Motor neuron (in vitro differentiated cells): Measurements from ENCODE around the gene BTBD7. TPM values are rescaled to one million over a fixed set of nuclear protein-coding genes. Genes with fewer than 3 reads are reported as not detected.
A peak's percentile ranks its signal among the peaks of the same experiment; 100 is the strongest.
"Not testable (repeated sequence)": the region's sequence is repeated elsewhere in the genome, so short reads cannot be mapped to it uniquely, and the experiment has no call there.

Source experiments
- ATAC-seq, 8 experiments: fragments of 200-7000 bp; cut with Tn5 transposase; replicated peaks in 6 of 8; 2 replicates each; pipeline ENCODE4 v1.8.0; 2021; ENCODE audit warnings: mild to moderate bottlenecking in 8 of 8, moderate library complexity in 8 of 8
- H3K27ac ChIP-seq, 2 donors: fragments of 250-450 bp; sonication (Bioruptor Pico); 2 replicates each; pipeline ENCODE4 v1.9.0; 2021; ENCODE audit warnings: antibody characterized with exemption in 2 of 2, mild to moderate bottlenecking in 2 of 2, moderate library complexity in 1 of 2
- H3K4me1 ChIP-seq, 2 donors: fragments of 250-450 bp; sonication (Bioruptor Pico); replicated peaks in 1 of 2; 2 replicates each; pipeline ENCODE4 v1.6.1; 2021; ENCODE audit warnings: antibody characterized with exemption in 2 of 2, mild to moderate bottlenecking in 2 of 2, moderate library complexity in 1 of 2
- H3K4me3 ChIP-seq, 5 donors: fragments of 250-450 bp; sonication (Bioruptor Pico); 2 replicates each; pipeline ENCODE4 v1.9.0; 2021; ENCODE audit warnings: antibody characterized with exemption in 5 of 5, mild to moderate bottlenecking in 5 of 5, moderate library complexity in 4 of 5
- WGBS, 10 experiments: fragments of 450-650 bp; shearing (Covaris generic); methylation state at CpG; one replicate each; pipeline ENCODE4 v1.0.0; 2022; 5-methylcytosine and 5-hydroxymethylcytosine counted together
- in situ Hi-C, 9 experiments: fragments of 400-800 bp; cut with MboI; loops; one replicate each; pipeline ENCODE4 v1.15.0; 2021; ENCODE audit warnings: low sequenced_read_pairs in 9 of 9, low pct_unique_long_range_greater_than_20kb in 2 of 9; ENCODE audit not compliant: unreplicated experiment in 9 of 9
- total RNA-seq, 8 experiments: library from RNA; unstranded; fragments of 300-600 nt; gene quantifications; 2 replicates each; pipeline versions ENCODE4 v1.2.3 to v1.2.4, GENCODE V29; 2022

The BTBD7 gene
- 10 to 100 TPM; 10.1 to 26.0 (median 15.1) TPM for total RNA-seq

DNA sequence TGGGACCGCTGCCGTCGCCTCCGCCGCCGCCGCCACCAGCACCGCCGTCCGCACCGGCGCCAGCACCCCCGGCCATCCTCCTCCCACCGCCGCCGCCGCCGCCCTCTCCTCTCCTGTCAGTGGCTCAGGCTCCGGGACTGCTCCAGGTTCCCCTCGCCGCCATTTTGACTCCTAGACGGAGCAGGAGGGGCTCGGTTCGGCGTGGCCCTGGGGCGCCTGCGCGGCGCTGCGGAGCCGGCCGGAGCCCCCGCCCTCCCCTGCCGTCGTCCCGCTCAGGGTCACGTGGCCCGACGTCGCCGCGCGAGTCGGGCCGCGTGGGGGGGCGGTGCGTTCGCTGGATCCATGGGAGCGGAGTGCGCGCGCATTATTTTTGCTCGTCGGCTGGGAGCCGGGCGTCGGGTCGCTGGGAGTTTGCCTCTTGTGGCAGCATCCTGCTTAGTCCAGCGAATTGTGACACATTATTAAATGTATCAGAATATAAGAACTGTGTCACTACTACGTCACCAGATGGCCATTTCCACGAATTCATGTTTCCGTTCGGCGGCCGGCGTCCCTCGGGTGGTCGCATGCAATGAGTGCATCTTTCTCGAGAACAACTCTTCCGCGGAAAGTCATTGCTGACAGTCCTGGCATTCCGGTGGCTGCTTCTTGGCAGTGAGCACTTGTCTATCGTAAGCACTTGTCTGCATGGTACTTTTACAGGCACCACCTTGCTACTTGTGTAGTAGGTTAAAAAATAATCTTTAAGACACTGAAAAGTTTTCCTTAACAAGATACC is at the start of gene BTBD7:
BTBD7 (minus strand) TSS at position 184 of the 778 bp plus-strand sequence. CDS start 36,985 bp downstream, outside the sequence.
- H3K27ac ChIP-seq = peak within 1 kb of the TSS; percentile 95 to 97
- peak within 1 kb of the TSS; percentile 80 to 98 (median 92) for H3K4me3 ChIP-seq
- peak; percentile 86 to 92 (median 91) for ATAC-seq
- H3K4me1 ChIP-seq = peaks cover 14% of the 10 kb centered on the region in 2 donors
- in situ Hi-C loops = no loop called here
- 0 to 7% (median 0%) methylated on average over 2 to 34 of the region's 74 CpGs; no CpG with 5 or more reads in 2 of the 10 experiments for WGBS, 10 experiments

DNA sequence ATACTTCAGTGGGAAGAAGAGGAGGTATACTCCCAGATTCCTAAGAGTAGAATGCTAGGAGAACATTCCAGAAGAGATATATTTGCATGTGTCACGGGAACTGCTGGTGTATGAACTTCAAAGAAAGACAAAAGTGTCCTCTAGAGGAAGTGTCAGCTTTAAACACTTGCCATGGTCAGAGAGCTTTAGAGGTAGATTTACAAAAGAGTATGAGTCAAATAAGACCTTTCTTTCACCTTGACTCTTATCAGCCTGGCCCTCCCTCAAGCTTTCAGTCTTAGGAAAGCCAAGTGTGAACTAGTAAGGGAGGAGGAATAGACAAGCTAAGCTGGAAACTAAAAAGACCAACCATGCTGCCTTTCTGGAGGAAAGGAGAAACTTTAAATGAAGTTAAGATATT is 48.8 kb upstream of the BTBD7 start:
- 0 to 100% (median 50%) methylated on average over 1 of the region's 1 CpG; no CpG with 5 or more reads in 5 of the 10 experiments for WGBS, 10 experiments
- Histone ChIP-seq H3K27ac (no peak overlapping the region), H3K4me3 (no peak overlapping the region), H3K4me1 (no peaks in the 10 kb centered on the region)
- ATAC-seq = no peak
- in situ Hi-C loops = no loop called here

DNA sequence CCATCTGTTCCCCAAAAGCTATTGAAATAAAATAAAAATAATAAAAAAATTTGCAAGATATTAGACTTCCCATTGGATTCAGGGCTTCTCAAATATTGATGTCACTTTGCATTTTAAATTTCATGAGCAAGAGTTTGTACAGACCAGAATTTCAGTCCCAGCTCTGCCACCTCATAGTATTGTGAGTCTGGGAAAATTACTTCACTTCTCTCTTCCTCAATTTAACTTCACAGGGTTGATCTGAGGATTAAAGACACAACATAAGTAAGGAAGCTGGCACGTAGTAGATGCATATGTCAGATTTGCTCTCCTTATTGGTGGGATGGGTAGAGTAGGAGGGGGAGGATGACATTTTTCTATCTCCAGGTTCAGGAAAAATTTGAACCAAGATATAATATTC is 47.0 kb upstream of the BTBD7 start:
- H3K27ac ChIP-seq = no peak overlapping the region
- in situ Hi-C loops = no loop called here
- H3K4me3 ChIP-seq = no peak overlapping the region
- no peaks in the 10 kb centered on the region for H3K4me1 ChIP-seq
- ATAC-seq = no peak
- WGBS, 10 experiments = 0 to 100% (median 29%) methylated on average over 1 of the region's 1 CpG; no CpG with 5 or more reads in 3 of the 10 experiments

DNA sequence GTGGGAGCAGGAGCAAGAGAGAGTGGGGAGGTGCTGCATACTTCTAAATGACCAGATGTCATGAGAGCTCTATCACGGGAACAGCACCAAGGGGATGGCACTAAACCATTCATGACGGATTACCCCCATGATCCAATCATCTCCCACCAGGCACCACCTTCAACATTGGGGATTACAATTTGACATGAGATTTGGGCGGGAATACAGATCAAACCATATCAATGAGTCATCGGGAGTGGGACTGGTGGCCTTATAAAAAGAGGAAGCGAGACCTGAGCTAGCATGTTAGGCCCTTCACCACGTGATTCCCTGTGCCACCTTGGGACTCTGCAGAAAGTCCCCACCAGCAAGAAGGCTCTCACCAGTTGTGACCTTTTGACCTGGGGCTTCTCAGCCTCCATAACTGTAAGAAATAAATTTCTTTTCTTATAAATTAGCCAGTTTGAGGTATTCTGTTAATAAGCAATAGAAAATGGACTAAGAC is 42.9 kb upstream of the BTBD7 start:
- H3K4me3 ChIP-seq = no peak overlapping the region
- in situ Hi-C loops = no loop called here
- WGBS, 10 experiments = 45 to 100% (median 76%) methylated on average over 1 to 5 of the region's 6 CpGs; no CpG with 5 or more reads in 5 of the 10 experiments
- no peak for ATAC-seq
- no peaks in the 10 kb centered on the region for H3K4me1 ChIP-seq
- H3K27ac ChIP-seq = no peak overlapping the region

- Histone ChIP-seq H3K27ac (no peak overlapping the region), H3K4me1 (no peaks in the 10 kb centered on the region), H3K4me3 (no peak overlapping the region)
- no peak for ATAC-seq
- 25 to 100% (median 83%) methylated on average over 1 to 4 of the region's 4 CpGs; no CpG with 5 or more reads in 1 of the 10 experiments for WGBS, 10 experiments
- in situ Hi-C loops = no loop called here
These were observed 37.0 kb upstream of the BTBD7 start for GRCh38 chr14:93369713-93370266.

GRCh38 chr14:93368996-93369712 is 36.3 kb upstream of the BTBD7 start:
- ATAC-seq = no peak
- in situ Hi-C loops = no loop called here
- H3K27ac ChIP-seq = no peak overlapping the region
- H3K4me3 ChIP-seq = no peak overlapping the region
- 0 to 100% (median 70%) methylated on average over 1 to 5 of the region's 5 CpGs for WGBS, 10 experiments
- no peaks in the 10 kb centered on the region for H3K4me1 ChIP-seq

GRCh38 chr14:93354873-93355272 is 22.0 kb upstream of the BTBD7 start:
- H3K27ac ChIP-seq, H3K4me3 ChIP-seq, ATAC-seq, in situ Hi-C loops, H3K4me1 ChIP-seq: not testable (repeated sequence)
- WGBS, 10 experiments = 50 to 93% (median 73%) methylated on average over 1 to 6 of the region's 6 CpGs; no CpG with 5 or more reads in 3 of the 10 experiments

DNA sequence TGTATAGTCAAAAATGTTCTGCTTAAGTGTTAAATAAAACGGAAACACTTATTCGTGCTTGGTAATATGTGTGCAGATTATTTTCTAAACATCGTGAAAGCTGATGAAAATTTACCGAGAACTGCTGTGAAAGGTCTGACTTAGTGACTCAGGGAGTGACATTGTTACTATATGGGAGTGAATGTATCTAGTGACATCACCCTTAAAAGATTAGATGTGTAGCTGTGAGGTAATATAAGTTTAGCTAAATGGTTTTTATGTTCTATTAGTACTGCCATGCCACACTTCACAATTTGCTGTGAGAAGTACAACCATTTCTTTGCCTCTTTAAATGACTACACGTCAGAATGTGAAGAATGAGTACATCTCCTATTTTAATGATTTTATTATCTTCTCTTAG is 15.5 kb upstream of the BTBD7 start:
- ATAC-seq = peak in 1 of 8 experiments; percentile 41
- in situ Hi-C loops = no loop called here
- 33 to 100% (median 89%) methylated on average over 2 to 5 of the region's 5 CpGs; no CpG with 5 or more reads in 1 of the 10 experiments for WGBS, 10 experiments
- Histone ChIP-seq H3K27ac (no peak overlapping the region), H3K4me3 (no peak overlapping the region), H3K4me1 (peaks cover 0 to 5% of the 10 kb centered on the region in 2 donors)

DNA sequence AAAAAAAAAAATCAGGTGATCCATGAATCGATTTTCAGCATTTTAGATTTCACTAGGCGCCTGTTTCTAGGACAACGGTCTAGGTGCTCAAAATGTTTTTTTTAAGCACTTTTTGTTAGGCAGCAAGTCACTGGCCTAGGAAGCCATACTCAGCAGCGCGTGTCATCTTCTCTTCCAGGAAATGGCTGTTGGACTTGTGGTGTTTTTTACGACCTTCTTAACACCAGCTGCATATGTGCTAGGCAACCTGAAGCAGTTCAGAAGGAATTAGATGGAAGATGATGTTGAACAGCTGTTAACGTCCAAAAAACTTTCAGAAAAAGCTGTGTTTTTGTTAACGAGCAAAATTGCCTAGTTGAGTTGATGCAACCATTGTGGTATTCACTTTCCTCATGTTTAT is 15.0 kb upstream of the BTBD7 start:
- in situ Hi-C loops = no loop called here
- no peak for ATAC-seq
- H3K27ac ChIP-seq = no peak overlapping the region
- no peak overlapping the region for H3K4me3 ChIP-seq
- WGBS, 10 experiments = 16 to 96% (median 83%) methylated on average over 2 to 8 of the region's 8 CpGs; no CpG with 5 or more reads in 1 of the 10 experiments
- peaks cover 0 to 5% of the 10 kb centered on the region in 2 donors for H3K4me1 ChIP-seq

GRCh38 chr14:93346926-93347721 is 14.3 kb upstream of the BTBD7 start, which contains the start of gene COX8C:
COX8C (plus strand) TSS chr14:93347182; CDS start chr14:93347269, 87 bp downstream.
- WGBS, 10 experiments = 71 to 97% (median 80%) methylated on average over 1 to 15 of the region's 60 CpGs; no CpG with 5 or more reads in 5 of the 10 experiments
- no peak within 1 kb of the TSS for H3K4me3 ChIP-seq
- ATAC-seq = no peak
- peaks cover 0 to 5% of the 10 kb centered on the region in 2 donors for H3K4me1 ChIP-seq
- in situ Hi-C loops = no loop called here
- no peak within 1 kb of the TSS for H3K27ac ChIP-seq

GRCh38 chr14:93343797-93344196 is 11.0 kb upstream of the BTBD7 start:
- Histone ChIP-seq H3K4me3 (no peak overlapping the region), H3K4me1 (peaks cover 0 to 5% of the 10 kb centered on the region in 2 donors), H3K27ac (no peak overlapping the region)
- 0 to 25% (median 11%) methylated on average over 1 to 2 of the region's 2 CpGs; no CpG with 5 or more reads in 4 of the 10 experiments for WGBS, 10 experiments
- no peak for ATAC-seq
- in situ Hi-C loops = no loop called here

GRCh38 chr14:93343266-93343665 is 10.4 kb upstream of the BTBD7 start:
- WGBS, 10 experiments = 0 to 86% (median 33%) methylated on average over 1 of the region's 1 CpG; no CpG with 5 or more reads in 1 of the 10 experiments
- H3K27ac ChIP-seq = no peak overlapping the region

More at GRCh38 chr14:93343266-93343665, 10.4 kb upstream of the BTBD7 start:
- peaks cover 0 to 5% of the 10 kb centered on the region in 2 donors for H3K4me1 ChIP-seq
- in situ Hi-C loops = no loop called here
- no peak overlapping the region for H3K4me3 ChIP-seq
- no peak for ATAC-seq
